Activated T-cell treated with anti-CD3 and anti-CD28 coated beads for 4 hours (primary cell): Measurements from ENCODE around the gene PCP4L1.
"Not testable (repeated sequence)": the region's sequence is repeated elsewhere in the genome, so short reads cannot be mapped to it uniquely, and the experiment has no call there.

Experiments used
- DNase-seq: peaks from one replicate; pipeline ENCODE4 v3.0.0-alpha.2; 2020

Gene PCP4L1

DNA sequence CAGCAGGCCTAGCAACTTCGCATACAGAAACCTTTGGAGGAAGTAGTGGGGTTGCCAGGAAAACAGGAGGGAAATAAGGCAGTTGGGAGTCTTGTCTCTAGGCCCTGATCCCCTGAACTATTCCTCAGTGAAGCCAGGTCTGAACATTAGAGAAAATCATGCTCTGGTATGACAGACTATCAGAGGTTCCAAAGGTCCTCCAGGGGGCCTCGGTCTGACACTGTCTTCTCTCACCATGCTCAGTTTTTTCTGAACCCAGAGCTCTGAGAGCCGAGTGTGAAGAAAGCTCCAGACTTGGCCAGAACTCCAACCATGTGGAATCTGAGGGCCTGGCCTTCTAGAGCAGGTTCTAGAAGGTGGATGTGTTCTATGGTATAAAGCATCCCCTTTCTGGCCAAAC is 28.6 kb upstream of the PCP4L1 start:
- DNase-seq = no peak

DNA sequence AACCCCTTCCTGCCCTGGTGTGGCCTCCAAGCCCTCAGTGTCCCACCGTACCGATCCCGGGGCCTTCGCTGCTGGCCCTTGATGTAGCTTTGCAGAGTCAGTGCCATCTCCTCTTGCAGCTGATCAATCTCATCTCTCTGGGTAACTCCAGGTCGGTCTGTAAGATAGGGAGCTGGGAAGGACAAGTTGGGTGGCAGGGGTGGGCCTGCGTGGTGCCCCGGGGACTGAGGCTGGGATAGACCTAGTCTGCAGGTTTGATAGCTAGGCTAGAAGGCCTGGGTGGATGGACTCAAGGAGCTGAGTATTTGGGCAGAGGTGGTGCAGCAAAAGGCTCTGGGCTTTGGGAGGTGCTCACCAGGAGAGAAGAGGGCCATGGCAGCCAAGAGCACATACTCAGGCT is 27.8 kb upstream of the PCP4L1 start:
- no peak for DNase-seq

- no peak for DNase-seq
Measured at GRCh38 chr1:161233102-161233501, 25.4 kb upstream of the PCP4L1 start.

DNA sequence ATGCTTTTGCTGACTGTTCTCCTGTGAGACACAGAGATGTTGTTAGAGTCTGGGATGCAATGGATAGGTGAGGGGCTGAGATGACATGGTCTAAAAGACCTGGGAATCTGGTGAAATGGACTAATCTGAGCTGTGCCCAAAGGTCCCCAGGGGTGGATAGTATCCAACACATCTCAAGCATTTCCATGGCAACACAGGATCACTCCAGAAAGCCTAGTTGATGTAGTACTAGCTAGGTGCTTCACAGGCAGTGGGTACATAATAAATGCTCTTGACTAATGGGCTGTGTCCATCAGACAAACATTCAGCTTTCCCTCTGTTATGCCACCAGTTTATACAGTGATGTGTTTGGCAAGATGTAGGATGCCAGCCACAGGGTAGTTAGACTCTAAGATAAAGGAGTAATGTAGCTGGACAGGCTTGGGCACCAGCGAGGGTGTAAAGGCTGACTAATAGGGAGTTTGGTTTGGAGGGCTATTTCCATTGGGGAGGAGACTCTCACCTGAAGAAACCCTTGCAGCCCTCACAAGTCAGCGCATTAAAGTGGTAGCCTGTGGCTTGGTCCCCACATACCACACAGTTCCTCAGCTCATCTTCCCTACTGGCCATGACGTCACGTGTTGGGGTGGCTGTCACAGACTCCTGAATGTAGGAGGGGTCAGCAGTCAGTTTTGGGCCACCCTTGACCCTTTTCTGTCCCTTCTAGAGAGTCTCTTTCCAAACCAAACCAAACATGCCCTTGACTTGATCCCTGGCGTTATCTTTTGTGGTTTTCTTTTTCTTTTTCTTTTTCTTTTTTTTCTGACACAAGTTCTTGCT is 22.4 kb upstream of the PCP4L1 start:
- no peak for DNase-seq

DNA sequence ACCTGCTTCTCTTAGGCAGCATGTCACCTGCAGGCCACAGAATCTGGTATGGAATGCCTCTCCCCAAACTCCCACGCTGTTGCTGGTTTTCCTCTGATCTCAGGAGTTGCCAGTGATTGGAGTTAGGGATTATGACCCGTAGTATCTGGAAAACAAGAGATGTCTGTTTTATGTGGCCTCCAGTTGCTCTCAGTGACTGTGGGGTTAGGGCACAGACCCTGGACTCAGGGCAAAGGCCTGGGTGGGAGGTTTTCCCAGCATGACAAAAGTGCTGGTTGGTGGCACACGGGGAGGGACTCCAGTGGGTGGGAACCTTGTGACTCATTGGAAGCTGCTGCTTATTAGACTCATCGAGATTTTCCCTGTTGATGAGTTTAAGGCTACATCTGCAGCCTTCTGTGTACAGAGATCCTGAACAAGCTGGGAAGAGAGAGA is 20.5 kb upstream of the PCP4L1 start, which contains the start of gene NR1I3:
Gene NR1I3 (minus strand): TSS at position 165 of the 435 bp plus-strand sequence. CDS start 1,638 bp downstream, outside the sequence.
- no peak for DNase-seq

DNA sequence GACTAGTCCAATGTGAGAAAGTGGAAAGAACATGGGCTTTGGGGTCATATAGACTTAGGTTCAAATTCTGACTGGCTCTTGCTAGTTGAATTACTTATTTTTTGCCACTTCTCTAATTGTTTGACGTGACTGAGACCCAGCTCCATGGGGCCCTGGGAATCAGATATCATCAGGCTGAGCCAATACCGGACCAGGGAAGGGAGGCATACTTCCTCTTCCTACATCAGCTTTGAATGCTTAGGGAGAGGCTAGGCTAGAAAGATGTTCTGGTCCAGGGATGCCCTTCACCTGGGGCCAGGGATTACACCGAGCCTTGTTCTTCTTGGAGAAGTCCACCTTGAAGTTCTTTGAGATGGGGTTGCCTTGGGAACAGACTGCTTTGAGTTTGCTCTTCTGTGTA is 16.9 kb upstream of the PCP4L1 start:
- no peak for DNase-seq

GRCh38 chr1:161242313-161242712 is 16.2 kb upstream of the PCP4L1 start:
- no peak for DNase-seq

DNA sequence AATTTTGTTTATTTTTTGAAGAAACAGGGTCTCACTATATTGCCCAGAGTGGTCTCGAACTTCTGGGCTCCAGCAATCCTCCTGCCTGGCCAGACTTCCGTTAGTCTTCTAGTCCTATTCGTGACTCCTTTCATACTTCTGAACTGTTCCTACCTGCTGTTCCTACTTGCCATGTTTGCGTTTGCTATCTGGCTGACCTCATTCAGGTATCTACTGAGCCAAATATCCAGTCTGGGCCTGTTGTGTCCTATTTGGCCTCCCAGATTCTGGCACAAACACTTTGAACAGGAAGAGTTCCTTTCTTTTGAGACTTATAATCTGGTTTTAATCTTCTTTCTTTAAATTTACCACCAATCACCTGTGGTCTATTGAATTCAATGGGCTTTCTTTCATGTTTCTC is 13.7 kb upstream of the PCP4L1 start:
- DNase-seq = no peak

- not testable (repeated sequence) for DNase-seq
Measured at GRCh38 chr1:161250100-161250499, 8.4 kb upstream of the PCP4L1 start.

DNA sequence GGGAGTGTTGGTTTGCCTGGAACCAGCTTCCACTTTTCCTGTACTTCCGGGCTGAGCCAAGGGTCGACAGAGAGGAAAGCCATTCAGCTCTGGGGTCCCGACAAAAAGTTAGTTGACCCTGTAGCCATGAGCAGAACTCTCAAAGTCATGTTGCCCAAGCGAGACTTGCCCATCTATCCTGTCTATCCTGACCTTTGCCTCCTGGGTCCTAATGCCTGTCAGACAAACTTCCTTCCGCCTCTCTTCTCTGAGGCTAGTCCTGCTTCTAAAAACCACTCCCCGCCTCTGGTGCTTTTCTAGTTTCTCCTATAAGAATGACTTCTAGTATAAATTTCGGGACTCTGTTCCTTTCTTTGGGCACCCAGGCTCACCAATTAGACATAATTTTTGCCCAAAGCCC is 7.7 kb upstream of the PCP4L1 start:
- DNase-seq = no peak

GRCh38 chr1:161251579-161251978 is 7.0 kb upstream of the PCP4L1 start:
- DNase-seq = no peak

GRCh38 chr1:161255302-161255701 is 3.2 kb upstream of the PCP4L1 start:
- DNase-seq = not testable (repeated sequence)

DNA sequence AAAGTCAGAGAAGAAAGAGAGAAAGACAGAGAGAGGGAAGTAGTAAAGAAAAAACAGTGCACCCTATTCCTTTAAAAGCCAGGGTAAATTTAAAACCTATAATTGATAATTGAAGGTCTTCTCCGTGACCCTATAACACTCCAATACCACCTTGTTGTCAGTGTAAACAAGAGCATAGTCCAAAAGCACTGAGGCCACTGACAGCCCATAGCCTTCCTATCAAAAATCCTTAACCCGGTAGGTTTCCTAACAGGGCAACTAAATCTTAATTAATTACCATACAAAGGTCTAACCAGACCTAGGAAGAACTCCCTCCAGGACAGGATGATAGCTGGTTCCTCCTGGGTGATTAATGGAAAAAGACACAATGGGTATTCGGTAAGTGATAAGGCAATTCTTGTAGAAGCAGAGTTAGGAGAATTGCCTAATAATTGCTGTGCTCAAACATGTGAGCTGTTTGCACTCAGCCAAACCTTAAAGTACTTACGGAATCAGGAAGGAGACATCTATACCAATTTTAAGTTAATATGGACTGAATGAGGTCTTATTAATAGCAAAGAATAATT is 2.5 kb upstream of the PCP4L1 start:
- DNase-seq = not testable (repeated sequence)

DNA sequence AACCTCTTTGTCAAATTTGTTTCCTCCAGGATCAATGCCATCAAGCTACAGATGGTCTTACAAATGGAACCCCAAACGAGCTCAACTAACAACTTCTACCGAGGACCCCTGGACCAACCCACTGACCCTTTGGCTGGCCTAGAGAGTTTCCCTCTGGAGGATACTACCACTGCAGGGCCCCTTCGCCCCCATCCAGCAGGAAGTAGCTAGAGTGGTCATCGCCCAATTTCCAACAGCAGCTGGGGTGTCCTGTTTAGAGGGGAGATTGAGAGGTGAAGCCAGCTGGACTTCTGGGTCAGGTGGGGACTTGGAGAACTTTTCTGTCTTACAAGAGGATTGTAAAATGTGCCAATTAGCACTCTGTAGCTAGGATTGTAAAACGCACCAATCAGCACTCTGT is 1.4 kb upstream of the PCP4L1 start:
- not testable (repeated sequence) for DNase-seq

- DNase-seq = no peak
Measured at GRCh38 chr1:161259345-161259702, 779 bp downstream of the PCP4L1 start.

DNA sequence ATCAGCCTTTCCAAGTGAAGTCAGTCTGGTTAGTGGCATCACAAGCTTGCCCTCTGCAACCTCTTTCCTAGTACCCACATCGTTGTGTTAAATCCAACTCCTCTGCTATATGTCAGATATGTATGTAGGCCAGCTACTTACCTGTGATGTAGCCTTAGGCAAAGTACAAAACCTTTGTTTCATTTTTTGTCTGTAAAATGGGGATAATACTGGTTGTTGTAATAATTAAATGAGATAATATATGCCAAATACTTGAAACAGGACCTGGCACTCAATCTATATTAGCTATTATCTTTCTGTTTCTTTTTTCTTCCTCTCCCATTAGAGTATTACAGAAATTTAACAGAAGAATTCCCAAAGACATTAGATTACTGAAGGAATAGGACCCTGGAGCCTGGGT is 1.2 kb downstream of the PCP4L1 start:
- no peak for DNase-seq

- DNase-seq = no peak
Measured at GRCh38 chr1:161260376-161261260, 2.1 kb downstream of the PCP4L1 start.

GRCh38 chr1:161261261-161262235 is 3.0 kb downstream of the PCP4L1 start:
- no peak for DNase-seq

- DNase-seq = no peak
Measured at GRCh38 chr1:161265305-161265704, 6.8 kb downstream of the PCP4L1 start.

DNA sequence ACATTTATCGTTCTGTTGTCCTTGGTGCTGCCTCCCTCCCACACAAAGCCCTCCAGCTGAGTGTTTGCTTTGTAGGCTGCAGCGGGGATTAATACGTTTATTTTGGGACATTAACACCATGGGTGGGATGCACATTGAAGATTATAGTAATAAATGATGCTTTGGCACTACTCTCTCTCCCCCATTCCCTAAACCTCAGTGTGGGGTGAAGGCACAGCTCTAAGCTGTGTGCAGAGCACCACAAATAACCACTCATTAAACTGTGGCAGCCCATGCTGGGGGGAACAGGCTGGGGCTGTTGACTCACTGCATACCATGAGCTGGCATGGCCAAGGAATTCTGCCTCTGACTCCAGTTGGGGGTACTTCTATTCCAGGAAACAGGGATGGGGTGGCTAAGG is 7.7 kb downstream of the PCP4L1 start:
- no peak for DNase-seq

DNA sequence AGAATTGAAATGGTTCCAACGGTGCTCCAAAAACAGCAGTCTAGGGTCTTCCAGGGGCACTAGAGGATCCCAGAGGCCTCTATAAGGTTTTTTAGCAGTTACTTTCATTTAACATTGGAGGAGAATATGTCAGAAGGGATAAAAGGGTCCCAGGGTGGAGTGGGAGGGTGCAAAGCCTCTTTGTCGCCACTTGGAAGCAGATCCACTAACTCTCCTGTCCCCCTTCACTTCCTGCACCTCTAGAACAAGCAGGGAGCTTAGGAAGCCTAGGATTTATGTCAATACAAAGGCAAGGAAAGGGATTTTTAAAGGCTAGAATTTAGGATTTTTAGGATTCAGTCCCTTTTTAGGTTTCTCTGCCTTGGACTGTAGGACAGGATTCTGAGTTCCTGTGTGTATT is 8.3 kb downstream of the PCP4L1 start:
- DNase-seq = no peak

- no peak for DNase-seq
Measured at GRCh38 chr1:161267321-161267720, 8.8 kb downstream of the PCP4L1 start.
